HG02981 (cell line): Measurements from ENCODE around the gene IMMT.

Source experiments
- ATAC-seq: cut with Tn5 transposase; IDR thresholded peaks from one replicate; pipeline ENCODE4 v1.9.1; 2021; ENCODE audit warnings: mild to moderate bottlenecking, moderate library complexity; ENCODE audit not compliant: unreplicated experiment

IMMT gene

DNA sequence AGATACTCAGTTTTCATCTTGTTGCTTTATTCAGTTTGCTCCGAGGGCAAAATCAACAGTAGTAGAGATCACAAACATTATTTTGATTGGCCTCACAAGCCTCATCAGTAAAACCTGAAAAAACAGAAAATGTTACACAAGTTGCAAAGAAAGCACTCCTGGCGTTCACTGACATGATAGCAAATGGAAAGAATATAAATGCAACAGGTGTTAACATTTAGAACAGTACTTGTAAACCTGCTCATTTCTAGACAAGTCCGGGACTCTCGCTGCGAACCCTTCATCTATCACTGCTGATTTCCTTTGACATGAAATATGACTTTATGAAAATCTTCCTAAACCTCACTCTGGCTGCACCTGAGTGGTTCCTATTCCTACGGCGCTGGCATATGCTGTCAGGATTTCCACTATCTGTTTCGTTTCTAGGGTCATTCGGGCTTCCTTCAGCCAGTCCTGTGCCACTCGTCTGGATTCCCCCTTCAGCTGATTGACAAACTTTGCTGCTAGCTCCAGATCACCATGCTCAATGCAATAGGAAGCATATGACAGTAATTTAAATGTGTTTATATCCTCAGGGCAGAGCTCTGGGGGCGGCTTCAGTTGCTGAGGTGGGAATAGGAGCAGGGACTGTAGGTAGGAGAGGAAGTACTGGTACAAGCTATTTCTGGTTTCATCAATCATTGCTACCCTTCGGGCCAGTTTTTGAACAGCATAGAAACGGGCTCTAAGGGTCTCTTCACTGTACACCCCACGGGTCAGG, 51.2 kb downstream of the IMMT start:
- no peak for ATAC-seq

DNA sequence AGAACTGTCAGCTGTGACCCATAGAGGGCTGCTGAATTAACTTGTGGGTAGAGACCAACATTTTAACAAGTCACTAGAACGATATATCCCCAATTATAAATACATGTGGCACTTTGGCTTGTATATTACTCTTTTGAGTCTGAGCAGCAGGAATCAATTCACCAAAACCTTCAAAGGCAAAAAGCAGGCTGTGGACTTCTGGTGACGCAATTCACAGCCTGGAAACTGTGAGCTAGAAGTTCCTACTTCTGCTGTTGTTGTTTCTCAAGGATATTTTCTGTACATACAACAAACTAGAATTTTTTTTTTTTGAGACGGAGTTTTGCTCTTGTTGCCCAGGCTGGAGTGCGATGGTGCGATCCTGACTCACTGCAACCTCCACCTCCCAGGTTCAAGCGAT, 52.0 kb downstream of the IMMT start:
- ATAC-seq: no peak

DNA sequence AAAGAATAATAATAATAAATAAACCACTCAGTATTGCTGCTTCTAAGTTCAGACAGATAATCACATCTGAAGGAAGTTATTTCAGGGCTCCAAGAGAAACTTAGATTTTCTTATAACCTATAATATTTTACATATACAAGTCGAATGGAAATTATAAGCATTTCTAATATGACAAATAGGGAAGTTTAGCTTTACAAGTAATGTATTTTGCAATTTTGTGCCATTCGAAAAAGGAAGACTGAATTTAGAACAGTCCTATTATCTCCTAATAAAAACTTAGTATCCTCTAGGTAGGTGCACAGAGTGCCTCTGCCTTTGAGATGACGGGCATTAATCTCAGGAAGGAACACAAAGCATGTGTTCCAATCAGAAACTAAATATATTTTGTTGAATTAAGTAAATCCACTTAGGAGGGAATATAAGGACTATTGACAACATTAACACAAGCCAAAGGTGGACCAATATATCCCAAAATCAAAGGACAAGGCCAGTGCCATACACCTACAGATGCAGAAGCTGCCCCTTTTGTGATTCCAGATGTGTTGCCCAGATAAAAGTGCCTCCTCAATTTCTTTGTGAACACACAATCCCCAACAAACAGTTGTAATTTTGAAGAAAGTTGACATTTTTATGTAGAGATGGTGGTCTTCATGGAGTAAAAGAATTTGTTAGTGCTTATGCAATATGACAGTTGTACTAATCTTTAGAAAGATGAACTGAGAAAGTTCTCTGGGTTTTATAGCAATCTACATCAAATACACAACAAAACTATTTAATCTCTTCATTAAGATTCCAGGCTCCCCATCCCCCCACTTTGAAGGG, 52.6 kb downstream of the IMMT start:
- ATAC-seq: no peak

DNA sequence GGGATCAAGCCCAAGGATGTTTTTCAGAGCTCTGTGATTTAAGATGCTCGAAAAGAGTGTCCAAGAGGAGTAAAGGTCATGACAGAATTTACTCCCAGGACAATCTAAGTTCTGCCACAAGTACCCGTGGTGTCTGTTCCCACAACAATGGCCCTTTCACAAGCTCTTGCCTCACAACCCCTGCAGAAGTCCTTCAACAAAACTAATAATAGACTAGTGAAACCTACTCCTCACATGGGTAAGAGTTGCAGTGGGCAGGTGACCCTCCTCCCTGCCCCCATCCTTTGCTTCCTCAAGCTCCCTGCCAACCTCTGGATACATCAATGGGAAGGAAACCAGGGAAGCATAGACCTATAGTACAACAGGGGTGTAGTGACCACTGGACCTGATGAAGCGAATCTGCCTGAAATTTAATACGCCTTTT, 54.3 kb downstream of the IMMT start:
- ATAC-seq: no peak

DNA sequence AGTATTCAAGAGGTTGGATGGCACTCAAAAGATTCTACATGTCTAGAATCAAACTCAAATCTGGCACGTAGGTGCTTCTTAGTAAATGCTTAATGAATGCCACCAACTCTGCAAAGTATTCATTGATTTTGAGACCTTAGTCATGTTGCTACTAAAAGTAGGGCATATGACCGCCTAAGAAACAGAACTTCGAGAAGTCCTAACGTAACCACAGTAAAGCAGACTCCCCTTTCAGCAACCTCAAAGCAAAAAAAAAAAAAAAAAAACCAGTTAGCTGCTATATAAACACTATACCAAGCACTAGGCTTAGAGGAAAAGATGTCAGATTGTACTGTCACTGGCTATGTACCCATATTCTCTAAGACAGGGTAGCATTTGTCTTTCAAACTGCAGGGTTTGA, 55.3 kb downstream of the IMMT start:
- no peak for ATAC-seq

DNA sequence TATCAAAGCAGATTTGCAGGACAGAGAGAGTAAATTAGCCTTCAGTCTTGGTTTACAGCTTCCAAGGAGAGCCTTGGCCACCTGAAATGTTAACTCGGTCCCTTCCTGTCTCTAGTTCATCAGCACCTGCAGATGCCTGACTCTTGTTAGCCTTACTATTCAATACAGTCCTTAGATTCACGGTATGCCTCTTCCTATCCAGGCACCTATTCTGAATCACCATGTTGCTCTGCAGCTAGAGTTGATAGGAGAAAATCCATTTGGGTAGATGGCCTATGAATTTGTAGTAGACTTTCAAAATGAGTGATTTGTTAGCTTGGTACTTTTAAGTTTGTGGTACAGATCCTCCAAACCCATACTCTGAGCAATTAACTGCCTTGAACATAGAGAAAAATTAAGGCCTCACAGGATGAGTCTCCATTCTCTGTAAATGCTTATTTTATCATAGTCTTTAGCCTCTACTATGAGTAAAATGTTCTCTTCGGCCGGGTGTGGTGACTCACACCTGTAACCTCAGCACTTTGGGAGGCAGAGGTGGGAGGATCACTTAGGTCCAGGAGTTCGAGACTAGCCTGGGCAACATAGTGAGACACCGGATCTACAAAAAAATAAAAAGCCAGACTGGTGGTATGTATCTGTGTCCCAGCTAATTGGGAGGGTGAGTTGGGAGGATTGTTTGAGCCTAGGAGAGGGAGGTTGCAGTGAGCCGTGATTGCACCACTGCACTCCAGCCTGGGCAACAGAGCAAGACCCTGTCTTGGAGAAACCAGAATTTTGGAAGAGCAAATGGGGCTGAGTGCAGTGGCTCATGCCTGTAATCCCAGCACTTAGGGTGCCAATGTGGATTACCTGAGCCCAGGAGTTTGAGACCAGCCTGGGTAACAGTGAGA, 56.3 kb downstream of the IMMT start:
- no peak for ATAC-seq

DNA sequence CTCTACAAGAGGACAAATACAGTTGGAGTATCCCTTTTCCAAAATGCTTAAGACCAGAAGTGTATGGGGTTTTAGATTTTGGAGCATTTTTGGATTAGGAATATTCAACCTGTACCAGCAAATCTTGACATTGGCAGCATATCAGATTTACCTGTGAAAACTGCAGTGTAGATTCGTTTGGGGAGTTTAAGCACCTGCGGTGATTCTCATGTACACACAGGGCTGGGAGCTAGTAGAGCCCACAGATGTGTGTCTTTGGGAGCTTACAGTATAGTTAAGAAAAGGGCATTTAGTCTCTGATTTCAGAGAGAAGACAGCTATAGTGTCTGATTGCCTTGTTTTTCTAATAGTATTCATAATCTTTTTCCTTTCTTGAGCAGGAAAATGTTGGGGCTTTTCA, 59.1 kb downstream of the IMMT start:
- ATAC-seq: no peak

DNA sequence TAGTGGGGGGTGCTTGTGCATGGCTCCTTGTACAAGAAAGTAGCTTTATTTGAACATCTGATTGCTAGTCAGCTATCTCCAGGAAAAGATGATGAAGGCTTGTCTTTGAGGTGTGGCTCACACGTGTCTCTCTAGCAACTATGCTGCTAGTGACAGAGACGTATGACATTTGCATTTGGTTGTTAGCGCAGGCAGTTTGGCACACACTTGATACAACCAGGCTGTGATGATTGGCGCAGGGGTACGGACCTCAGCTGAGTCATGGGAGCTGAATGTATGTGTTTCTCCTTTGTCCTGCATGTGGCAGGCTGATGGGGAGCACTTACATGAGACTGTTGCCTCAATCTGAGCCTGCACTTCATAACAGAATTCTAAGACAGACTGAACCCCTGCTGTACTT, 59.6 kb downstream of the IMMT start:
- ATAC-seq: no peak

DNA sequence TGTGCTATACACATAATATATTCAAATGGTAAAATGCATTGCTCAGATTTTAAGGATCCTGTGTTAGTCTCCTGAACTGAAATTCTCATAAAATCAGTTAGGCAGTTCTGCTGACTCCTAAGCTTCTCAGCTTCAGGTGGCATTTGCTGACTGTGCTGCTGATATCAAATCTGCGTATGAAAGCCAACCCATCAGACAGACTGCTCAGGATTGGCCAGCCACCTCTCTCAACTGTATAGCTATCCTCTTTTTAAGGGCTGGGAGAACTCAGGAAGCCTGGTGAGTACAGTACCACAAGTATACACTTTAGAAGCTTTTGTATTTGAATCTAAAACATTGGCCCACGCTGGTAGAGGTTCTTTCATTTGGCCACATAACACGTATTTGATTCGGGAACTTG, 60.6 kb downstream of the IMMT start:
- ATAC-seq: no peak

DNA sequence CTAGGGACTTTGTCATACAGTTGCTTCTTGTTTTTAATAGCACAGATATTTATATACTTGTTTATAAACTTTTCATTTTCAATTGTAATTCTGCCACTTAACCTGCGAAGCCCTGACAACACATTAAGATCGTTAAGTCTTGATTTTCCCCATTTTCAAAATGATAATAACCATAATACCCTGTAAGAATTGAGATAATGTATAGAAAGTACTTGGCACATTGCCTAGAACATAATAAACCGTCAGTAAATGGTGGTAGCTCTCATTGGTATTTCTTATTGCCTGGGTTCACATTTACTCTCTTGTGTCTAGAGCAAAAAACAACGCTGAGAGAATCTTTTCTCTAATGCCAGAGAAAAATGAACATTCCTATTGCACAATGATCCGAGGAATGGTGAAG, 70.6 kb downstream of the IMMT start:
- ATAC-seq: no peak

DNA sequence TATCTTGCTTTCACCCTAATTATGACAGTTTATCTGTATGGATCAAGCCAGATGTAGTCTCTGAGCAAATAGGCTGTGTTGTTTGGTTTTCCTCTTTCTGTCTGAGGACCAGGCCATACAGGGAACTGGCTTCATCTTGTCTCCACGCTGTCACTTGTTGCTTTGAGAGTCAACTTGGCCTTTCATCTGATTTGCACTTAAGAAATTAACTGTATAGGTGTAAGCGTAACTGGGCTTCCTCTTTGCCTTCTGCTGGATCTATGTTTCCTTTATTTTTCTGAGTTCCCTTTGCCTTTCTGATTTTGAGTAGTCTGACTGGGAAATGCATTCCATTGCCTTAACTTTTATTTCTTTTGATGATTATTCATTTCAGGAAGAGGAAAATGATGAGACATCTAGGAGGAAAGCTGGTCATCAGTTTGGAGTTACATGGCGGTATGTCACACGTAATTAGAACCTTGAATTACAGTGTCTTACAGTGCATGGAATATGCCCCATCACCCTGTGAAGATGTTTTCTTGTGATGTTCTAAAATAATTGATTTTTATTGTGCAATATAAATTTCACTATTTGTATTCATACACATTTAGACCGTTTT, 71.8 kb downstream of the IMMT start:
- ATAC-seq: no peak

DNA sequence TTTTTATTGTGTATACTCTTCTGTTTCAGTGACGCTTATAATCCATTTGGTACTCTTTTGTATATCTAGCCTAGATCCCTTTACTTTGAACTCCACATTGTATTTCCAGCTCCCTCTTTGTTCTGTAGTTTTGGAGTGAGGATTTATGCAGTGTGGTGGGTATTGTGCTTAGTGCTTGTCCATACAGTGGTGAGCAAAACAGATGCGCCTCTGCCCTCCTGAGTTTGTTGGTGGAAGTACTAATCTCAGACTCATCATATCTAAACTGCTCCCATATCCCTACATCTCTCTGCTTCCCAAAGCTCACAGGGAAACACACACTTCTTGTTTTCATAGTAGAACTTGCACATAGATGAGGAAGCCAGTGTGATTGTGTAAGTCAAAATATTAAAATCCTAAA, 77.1 kb downstream of the IMMT start:
- no peak for ATAC-seq

DNA sequence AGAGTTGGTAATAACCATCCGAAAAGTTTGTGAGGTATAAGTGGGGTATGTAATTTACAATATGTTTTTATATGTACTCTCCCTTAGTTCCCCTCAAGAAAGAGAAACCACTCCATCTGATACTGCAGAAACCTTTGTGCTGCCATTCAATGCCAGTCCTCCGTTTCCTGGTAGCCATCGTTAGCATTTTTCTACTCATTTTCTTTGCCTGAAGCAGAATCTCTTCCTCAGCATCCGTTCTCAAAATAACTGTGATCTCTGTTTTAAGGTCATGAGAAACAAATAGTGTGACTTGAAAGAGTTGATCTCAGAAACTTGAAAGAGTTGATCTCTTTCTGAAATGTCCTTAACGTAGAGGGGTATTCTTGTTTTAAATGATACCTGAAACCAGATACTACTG, 88.2 kb downstream of the IMMT start:
- no peak for ATAC-seq

DNA sequence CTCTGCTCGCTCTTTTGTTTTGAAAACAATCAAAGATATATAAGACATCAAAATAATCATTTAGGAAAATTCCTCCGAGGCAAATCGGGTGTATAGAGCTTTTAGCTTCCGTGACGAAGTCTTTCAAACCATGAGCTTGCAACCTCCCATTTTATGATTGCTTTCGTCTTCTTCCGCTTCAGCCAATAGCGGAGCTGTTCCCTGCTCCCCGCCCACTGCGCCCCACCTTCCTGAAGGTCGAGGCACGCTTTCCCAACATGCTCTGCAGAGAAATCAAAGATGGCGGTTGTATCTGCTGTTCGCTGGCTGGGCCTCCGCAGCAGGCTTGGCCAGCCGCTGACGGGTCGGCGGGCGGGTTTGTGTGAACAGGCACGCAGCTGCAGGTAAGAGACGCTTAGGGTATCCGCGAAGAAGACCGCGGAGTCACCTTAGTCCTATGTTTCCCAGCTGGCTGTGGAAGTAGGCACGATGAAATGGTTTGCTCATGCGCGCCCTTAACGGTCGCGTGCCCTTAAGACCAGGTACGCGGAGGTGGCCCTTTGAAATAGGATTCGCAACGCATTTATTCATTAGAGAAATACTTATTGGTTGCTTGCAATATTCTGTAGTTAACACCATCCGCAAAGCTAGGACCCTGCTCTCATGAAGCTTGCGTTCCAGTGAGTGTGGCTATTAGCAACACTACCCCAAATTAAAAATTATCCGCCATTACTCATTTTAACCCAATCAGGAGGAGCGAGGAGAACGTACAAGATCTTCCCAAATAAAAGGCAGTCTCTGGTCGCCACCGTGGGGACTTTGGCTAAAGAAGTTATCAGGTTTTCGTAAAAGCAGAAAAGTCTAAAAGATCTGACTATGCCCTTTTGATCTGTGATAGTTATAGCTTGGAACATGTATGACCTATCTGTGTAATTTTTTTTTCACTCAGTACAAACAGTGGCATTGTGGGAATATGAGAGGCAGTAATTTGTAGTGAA, 89.0 kb downstream of the IMMT start, which contains the start of gene PTCD3:
Gene PTCD3, plus strand, starts transcription at position 267 of the 977 bp plus-strand sequence. Its CDS starts 13 bp downstream, at position 280.
- ATAC-seq: peak; percentile 91

DNA sequence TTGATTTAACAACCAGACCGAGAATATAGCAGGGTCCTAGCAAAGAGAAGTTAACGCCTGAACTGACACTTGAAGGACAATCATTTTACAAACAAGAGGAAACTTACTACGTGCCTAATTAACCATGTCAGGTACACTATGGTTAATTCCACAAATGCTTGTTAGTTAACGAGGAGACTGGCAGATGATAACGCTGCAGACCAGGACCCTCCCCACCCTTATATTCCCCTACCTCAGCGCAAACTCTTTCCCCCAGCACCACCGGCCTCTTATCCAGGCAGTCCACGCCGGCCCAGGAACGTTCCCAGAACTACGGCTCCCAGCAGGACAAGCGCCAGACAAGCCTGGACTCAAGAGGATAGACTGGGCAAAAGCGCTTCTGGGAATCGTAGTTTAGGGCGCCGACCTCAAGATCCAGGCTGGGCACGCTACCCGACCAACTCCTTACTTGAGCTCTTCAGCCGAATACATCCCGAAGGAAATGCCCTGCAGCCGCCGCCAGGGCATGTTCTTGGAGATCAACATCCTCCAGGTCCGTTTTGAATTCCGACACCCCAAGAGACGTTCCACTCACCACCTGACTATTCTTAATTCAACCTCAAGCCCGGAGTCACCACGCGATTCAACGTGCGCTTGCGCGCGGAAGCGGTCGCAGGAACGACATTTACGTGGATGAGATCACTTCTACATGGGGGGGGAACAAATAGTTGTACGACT, 89.9 kb downstream of the IMMT start, which contains the start of gene POLR1A:
Gene POLR1A, minus strand, starts transcription at position 635 of the 717 bp plus-strand sequence. Its CDS starts 110 bp downstream, at position 525.
- ATAC-seq: peak; percentile 62

DNA sequence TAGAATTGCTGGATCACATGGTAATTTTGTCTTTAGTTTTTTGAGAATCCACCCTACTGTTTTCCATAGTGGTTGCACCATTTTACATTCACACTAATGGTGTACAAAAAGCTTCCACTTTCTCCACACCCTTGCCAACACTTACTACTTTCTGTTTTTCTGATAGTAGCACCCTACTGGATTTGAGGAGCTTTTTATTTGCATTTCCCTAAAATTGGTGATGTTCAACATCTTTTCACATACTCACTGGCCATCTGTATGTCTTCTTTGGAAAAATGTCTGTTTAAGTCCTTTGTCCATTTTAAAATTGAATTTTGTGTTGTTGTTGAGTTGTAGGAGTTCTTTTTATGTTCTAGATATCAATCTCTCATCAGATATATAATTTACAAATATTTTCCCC, 93.1 kb downstream of the IMMT start:
- ATAC-seq: no peak

DNA sequence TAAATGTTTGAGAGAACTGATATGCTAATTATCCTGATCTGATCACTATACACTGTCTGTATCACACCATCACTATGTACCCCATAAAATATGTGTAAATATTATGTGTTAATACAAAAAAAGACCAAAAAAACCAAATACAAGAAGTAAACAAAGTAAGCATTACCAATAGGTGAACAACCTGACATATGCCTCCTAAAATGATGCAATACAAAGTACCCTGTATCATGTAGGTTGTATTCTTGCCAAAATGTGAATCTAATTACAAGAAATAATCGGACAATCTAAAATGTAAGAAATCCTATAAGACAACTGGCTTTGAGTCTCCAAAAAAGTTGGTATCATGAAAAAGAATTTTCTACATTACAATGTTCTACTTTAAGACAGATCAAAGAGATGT, 97.3 kb downstream of the IMMT start:
- ATAC-seq: no peak

DNA sequence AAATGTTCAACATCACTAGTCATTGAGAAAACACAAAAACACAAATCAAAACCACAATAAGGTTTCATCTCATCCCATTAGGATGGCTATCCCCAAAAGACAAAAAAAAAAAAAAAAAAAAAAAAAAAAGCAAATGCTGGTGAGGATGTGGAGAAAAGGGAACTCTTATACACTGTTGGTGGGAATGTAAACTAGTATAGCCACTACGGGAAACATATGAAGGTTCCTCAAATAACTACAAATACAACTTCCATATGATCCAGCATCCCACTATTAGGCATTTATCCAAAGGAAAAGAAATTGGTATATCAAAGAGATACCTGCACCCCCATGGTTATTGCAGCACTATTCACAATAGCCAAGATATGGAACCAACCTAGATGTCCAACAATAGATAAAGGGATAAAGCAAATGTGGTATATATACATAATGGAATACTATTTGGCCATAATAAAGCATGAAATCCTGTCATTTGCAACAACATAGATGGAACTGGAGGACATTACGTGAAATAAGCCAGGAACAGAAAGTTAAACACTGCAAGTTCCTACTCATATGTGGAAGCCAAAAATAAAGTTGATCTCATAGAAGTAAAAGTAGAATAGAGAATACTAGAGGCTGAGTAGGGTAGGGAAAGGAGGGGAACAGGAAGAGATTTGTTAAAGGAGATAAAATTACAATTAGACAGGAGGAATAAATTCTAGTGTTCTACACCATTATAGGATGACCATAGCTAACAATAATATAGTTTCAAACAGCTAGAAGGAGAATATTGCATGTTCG, 98.0 kb downstream of the IMMT start:
- ATAC-seq: no peak
